HG03439 (cell line): Measurements from ENCODE around the gene DPEP2.
A peak's percentile ranks its signal among the peaks of the same experiment; 100 is the strongest.
"Not testable (repeated sequence)": the region's sequence is repeated elsewhere in the genome, so short reads cannot be mapped to it uniquely, and the experiment has no call there.

Source experiments
- ATAC-seq: cut with Tn5 transposase; IDR thresholded peaks from one replicate; pipeline ENCODE4 v1.9.1; 2021; ENCODE audit warnings: mild to moderate bottlenecking, moderate library complexity; ENCODE audit not compliant: unreplicated experiment

Gene DPEP2

DNA sequence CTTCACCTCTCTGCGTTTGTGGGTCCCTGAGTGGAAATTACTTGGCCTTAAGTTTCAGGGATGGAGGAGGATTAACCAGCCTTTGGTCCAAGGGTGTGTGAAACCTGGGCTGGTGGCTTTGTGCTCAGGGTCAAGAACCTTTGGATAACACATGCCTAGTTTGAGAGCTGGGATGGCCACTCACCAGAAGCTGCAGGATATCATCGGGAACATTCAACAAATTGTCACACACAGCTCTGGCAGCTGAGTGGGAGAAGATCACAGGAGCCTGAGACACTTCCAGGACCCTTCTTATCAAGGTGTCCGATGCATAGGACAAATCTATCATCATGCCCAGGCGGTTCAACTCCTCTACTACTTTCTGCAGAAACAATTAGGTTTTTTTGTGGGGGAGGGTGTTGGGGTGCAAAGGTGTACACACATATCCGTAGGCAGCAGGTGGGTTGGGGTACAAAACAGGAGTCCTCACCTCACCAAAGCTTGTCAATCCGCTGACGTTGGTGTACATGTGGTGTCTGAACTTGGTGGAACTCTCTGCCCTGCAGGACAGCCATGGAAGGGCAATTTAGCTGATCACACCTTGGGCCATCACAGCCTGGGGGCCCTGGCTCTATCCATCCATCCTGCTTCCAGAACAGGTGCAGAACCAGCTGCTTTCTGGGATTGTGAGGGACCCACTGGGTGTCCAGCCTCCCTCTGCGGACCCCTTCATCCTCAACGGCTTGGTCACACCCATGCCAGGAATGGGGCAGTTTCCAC, 21.6 kb downstream of the DPEP2 start:
- ATAC-seq: no peak

DNA sequence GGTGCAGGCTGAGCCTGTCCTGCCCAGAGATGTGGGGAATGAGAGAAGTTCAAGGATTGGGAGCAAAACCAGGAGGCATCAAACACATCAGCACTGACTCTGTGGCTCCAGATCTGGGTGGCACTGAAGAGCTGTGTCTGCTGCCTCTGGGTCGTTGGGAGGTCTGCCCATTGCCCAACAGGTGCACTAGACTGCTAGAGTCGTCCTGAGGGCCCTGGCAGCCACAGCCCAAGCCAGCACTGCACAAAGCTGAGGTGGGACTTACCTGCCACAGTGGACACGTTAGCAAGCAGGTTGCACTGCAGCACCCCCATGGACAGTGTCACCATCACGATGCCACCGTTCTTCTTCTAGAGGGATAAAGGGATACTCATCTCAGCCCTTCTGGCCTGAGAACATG, 22.3 kb downstream of the DPEP2 start:
- no peak for ATAC-seq

DNA sequence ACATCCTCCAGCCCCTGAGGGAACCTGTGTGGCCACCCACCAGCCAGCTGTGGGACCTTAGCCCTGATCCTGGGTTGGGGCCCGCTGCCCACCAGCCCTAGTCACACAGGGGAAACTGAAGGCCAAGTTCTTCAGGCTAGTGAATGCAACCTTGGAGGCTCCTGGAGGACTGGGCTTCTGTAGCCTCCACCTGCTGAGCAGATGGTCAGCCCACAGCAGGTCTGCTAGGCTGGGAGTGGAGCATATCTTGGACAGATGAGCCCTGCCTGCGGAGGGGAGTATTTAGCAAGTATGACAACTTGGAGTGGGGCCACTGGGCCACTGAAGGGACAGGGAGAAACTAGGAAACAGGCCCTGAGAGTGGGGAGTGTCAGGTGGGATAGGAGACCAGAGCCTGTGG, 23.1 kb downstream of the DPEP2 start:
- no peak for ATAC-seq

DNA sequence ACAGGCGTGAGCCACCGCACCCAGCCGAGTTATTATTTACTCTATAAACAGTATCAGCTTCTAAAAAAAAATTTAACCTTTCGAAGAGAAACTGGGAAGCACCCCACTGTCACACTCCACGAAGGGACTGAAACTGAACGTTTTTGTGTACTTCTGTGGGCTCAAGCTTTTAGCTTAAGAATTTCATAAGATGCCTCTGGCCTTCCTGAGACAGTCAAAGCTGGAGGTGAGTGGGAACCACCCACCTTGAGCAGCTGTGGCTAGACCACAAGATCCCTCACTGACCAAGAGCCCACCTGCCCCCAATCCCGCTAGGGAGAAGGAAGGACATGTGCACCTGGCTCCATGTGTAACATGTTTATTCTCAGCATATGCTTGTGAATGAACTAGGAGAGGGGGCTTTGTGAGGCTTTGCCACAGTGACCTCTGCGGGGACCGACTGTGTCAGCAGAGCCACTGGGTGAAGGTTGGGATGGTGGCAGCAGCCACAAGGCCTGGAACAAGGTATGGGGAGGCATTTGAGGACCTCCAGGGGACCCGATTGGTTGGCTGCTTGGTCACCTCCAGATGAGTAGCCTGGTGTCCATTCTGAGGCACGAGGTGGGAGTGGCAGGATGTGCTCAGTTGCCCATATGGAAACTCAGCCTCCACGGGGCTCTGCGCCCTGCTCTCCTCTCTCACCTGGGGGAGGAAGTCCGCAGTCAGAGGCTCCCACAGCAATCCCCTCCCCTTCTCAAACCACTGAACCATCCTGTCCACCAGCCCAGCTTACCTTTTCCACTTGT, 23.8 kb downstream of the DPEP2 start:
- no peak for ATAC-seq

DNA sequence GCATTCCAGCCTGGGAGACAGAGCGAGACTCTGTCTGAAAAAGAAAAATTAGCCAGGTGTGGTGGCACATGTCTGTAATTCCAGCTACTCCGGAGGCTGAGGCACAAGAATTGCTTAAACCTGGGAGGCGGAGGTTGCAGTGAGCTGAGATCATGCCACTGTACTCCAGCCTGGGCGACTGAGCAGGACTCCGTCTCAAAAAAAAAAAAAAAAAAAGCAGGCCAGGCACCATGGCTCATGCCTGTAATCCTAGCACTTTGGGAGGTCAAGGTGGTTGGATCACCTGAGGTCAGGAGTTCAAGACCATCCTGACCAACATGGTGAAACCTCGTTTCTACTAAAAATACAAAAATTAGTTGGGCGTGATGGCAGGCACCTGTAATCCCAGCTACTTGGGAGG, 27.0 kb downstream of the DPEP2 start:
- not testable (repeated sequence) for ATAC-seq

DNA sequence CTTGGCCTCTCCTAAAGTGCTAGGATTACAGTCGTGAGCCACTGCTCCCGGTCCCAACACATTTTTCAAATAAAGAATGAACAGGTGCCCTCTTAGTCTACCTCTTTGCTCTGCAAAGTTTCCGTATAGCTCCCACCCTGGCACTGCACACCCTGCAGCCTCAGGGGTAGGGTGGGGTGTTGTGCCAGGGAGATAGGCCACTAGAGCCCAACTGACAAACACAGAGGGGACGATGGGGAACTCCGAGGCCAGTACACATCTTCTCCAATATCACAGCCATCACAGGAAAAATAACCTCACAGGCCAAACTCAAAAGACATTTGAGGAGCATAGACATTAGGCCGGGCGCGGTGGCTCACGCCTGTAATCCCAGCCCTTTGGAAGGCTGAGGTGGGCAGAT, 28.2 kb downstream of the DPEP2 start:
- no peak for ATAC-seq

DNA sequence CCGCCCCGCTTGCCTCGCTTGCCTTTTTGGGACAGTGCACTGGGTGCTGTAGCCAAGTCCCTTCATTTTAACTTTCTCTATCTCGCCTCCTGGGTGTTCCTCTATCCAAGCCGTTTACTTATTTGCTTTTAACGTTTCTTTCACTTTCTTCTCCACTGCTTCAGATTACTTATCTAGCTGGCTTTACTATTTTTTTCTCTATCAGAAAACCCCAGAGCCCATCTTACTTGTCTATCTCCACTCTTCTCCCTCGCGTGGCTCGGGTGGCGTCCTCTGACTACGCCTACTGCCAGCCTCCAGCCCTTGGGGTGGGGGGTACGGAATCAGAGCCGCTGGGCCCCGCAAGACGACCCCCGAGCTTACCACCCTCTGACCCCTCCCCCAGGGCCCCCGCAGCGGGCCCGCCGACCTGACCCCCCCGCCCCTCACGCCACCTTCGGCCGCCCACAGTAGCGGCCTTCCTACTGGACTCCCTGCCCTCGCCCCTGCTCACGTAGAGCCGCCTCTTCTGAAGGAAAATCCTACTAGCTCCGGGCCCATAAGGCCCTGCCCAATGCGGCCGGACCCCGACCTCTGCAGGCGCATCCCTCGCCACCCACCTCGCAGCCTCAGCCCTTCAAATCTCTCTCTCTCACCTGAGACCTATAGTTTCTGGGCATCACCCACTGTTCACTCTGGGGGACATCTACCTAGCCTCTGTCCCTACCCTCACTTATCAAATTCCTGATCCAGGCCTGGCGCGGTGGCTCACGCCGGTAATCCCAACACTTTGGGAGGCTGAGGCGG, 29.8 kb downstream of the DPEP2 start:
- no peak for ATAC-seq

DNA sequence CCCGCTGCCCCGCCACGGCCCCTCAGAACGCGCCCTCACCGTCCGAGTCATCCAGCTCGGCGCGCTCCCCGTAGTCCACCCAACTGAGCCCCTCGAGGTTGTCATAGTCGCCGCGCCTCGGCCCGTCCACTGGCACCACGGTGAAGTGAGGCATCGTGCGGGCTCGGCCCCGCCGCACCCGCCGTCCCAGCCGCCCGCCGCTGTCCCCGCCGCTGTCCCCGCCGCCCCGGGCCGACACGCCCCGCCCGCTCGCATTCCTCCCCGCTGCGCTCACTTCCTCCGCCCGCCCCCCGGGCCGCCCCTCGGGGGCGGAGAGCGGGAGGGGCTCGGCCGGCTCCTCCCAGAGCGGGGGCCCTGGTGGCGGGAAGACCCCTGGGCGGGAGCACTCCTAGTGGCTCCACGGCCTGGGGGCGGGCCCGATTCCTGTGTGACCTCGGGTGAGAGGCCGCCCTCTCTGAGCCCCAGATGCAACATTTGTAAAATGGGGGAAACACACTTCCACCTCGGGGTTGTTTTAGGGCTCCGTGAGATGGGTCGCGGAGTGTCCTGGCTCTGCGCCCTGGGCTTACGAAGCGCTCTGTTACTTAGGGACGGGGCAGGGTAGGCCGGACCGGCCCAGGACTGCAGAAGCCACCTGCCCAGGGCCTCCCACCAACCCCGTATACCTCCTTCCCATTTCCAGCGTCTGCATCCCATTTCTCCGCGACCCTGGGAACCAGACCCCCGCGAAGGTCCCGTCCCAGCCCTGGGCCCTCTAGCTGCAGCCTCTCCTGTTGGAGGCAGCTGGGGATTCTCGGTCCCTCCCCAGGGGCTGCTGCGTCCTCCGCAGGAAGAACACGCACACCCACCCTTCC, 30.7 kb downstream of the DPEP2 start, which contains the start of gene SLC12A4:
SLC12A4 (minus strand) TSS at position 238 of the 854 bp plus-strand sequence; CDS start at position 154, 84 bp downstream.
- peak; percentile 75 for ATAC-seq

DNA sequence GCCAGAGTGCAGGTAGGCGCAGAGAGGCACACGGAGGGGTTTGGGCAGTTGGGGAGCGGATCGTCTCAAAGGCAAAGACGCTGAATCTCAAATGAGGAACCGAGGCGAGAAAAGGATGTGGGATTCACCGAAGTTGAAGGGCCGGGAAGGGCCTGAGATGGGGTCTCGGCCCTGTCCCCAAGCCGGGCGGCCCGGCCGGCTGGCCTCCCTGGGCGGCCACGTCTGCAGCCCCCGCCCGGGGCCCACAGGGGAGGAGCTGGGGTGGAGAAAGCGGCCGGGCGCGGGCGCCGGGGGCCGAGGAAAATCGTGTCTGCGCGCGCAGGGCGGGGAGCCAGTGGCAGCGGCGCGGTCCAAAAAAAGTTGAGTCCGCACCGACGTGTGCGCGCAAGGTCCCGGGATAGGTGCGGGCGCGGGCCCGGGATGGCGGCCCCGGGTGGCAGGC, 31.3 kb downstream of the DPEP2 start:
- ATAC-seq: peak; percentile 20

DNA sequence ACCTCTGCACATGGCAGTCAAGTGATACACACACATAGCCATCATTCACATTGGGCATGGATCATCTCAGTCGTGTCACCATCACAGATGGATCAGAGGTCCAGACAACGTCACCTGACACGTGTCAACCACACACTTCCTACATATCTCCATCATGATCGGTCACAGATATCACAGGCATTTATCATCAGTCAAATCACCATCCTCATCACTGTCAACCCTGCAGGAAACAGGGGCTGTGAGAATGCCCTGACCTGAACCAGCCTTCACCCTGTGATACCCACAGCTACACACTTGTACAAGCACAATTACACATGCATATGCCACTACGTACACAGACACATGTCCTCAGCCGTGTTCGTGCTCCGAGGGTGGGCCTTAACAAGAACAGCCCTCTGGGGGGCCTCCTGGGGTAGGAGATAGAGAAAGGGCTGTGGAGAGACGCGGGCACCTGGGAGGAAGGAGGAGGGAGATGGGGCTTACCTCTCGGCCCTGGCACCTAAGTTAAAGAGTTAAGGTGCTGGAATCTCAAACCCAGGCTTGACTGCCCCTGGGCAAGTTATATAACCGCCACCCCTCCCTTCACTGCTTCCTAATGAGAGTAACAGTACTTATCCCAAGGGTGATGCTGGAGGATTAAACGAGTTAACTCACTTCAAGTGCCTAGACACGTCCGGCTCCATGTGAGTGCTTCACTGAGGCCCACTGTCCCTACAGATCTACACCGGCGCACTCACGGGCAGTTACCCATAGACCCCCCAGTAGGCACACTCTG, 31.9 kb downstream of the DPEP2 start:
- no peak for ATAC-seq

DNA sequence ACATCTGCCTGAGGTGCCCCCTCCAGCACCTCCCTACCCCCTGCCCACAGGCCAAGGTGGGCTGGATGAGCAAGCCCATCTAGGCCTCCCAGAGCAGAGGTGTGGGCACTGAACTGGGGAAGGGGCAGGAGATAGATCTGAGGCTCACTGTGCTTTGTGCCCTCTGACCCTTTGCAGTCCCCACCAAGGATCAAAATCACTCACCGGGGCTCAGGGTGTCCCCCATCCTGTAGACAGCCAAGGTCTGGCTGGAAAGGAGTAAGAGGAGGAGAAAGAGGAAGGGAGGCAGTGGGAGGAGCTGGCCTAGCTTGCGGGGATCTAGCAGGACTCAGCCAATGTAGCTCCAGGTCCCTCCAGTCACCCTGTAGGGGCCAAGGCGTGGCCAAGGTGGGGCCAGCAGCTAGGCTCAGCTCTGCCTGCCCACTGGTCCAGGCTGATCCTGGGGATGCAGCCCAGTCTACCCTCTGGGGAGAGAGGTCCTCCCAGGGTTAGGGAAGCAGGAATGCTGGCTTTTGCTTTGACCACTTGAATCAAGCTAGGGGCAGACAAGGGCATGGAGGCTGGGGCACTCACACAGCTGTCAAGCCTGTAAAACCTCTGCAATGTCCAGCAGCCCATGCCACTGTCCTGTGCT, 32.6 kb downstream of the DPEP2 start:
- no peak for ATAC-seq

DNA sequence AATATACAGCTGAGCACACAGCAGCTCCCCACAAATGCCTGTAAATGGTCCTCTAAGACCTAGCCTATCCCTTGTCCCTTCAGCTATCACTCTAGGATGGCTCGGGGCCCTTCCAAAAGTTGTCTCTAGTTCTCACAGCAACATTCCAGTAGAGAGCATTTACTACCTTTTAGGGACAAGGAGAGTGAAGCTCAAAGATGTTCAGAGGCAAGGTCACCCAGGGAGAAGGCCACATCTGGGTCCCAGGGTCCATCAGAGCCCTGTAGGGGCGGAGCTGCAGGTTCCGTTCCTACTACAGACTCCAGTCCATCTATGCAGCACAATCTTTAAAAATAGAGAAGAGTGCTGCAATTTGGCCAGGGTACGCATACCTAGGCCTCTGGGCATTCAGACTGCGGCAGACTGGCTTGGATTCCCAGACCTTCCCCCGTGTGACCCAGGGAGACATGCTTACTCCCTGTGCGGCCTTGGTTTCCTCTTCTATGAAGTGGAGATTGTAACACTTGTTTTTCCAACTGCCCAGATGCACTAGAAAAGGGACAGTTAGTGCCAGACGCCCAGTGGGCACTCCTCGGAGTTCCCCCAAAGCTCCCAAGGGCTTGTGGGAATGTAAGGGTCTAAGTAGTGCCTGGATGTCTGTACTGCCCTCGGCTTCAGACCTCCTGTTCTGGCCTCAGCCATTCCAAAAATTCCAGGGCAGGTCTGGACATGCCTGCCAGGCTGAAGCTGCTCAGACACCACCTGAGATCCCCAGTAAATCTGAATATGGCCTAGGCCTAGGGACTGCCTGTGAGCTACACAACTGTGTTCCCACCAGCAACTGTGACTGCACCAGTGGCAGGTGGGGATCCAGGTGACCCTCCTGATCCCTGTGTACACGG, 33.4 kb downstream of the DPEP2 start:
- ATAC-seq: no peak

DNA sequence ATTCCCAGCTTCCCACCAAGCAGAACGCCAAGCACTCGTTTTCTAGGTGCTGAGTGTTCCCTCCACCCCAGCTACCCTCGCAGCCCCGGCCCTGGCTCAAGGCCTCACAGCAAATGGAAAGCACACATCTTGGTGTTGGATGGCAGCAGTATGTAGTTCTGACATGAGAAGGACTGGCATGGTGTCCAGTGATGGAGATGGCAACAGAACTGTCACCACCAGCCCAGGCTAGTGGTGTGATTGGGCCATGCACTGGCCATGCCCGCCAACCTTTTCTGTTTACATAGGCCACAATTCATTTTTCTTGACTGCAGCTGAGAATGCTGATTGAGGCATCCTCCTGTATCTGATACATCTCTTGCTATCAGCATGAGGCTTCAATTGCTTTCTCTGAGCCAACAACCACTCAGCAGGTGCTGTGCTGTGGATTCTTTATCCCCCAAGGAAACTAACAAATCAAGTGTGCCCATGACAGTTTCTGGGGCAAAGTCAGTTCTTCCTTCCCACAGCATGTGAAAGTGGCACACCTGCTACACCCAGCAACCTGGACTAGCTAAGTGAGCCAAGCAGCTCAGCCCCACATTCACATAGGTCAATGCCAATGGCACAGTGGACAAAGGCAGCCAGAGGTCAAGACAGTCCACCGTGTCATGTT, 34.7 kb downstream of the DPEP2 start:
- no peak for ATAC-seq

DNA sequence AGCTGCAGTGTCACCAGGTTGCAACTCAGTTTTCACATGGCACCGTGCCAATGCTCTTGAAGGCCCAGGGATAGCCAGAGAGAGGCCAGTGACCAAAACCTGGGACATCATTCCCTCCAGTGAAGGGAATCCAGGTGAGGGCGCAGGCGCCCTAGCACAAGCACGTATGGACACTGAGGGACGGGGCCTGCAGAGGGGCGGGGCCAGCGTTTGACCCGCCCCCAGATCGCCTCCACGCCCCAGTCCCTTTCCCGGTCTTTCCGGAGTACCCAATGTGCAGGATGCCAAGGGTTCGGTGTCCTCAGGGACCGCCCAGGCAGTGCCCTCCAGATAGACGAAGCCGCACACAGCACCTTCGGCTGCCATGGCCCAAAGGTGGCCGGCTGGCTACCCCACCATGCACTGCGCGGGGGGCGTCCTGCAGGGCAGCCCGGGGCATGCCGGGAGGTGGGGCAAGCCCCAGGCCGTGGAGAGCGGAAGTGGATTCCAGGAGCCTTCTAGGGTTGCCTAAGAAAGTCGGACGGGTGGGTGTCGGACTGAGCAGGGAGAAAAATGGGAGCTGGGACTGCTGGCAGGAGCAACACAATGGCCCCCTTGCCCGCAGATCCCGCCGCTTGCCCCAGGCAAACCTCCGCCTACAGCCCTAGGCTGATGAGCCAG, 35.5 kb downstream of the DPEP2 start:
- ATAC-seq: no peak

DNA sequence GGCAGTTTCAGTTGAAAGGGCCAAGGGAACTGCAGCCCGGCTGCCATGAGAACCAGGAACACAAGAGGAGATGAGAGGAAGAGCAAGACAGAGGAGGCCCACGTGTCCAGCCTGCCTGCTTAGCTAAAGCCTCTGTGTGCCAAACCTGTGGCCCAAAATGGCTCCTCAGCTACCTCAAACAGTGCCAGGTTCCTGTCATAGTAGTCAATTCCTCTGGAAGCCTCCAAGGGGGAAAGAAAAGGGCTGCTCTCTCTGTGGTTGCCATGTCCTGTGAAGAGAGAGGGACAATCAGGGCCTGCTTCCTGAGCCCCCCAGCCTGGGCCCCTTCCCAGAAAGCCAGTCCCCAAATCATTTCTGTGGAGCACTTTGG, 36.0 kb downstream of the DPEP2 start:
- no peak for ATAC-seq

DNA sequence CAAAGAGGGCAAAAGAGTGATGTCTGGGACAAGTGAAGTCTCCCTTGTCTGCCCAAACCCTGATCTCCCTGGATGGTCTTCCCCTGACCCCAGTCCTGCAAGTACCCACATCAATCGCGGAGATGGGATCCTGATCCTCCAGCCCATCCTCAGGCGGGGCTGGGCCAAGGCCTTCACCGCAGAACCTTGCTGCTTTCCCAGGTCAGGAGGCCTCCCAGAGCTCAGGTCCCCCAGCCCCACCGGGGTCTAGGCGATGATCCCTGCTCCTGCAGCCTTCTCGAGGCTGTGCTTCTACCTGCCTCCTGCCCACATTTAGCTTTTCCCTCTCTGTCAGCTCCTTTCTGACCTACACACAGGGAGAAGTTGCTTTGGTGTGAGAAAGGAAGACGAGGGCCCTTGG, 37.1 kb downstream of the DPEP2 start:
- no peak for ATAC-seq

DNA sequence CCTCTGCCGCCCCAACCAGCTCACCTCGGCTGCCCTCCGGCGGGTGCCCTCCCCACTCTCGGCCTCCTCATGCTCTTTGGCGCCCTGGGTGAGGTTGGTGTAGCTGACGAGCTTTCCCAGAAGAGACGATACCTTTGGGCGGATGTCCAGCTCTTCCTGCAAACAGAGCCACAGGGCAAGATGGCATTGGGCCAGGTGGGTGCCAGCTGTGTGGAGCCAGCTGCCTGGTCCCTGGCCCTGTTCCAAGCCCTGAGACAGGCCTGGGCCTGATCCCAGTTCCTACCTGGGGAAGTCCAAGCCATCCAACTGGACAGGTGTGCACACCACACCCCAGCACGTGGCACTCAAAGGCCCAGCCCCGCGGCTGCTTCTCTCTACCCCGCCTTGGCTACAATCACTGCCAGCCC, 37.7 kb downstream of the DPEP2 start:
- no peak for ATAC-seq
